Stomach (tissue), 4 donors: ENCODE measurements around the gene OGT.

Experiments
- CTCF ChIP-seq, 7 experiments: fragments of 450-650 bp in 4 of 7; fragments of 200-600 bp in 3 of 7; sonication (generic) in 3 of 7; IDR thresholded peaks; one replicate each; pipeline ENCODE4 v1.5.1; 2016 to 2019; ENCODE audit warnings: antibody characterized with exemption in 7 of 7, control low read depth in 2 of 7, mild to moderate bottlenecking in 1 of 7
- POLR2A ChIP-seq, 4 donors: fragments of 450-650 bp; IDR thresholded peaks; one replicate each; pipeline ENCODE4 v1.6.1; 2016; ENCODE audit warnings: antibody characterized with exemption in 4 of 4, control low read depth in 2 of 4, mild to moderate bottlenecking in 1 of 4, moderate library complexity in 1 of 4
- POLR2AphosphoS5 ChIP-seq, 3 donors: sonication (generic); formaldehyde crosslinking; IDR thresholded peaks; one replicate each; pipeline ENCODE4 v1.6.1; 2016; ENCODE audit warnings: antibody characterized with exemption in 3 of 3

GRCh38 chrX:71579136-71579989 is 46.5 kb downstream of the OGT start:
- TF ChIP-seq POLR2A (IDR thresholded peaks at IDR 0.05) (no peak), CTCF (IDR thresholded peaks at IDR 0.05) (no peak), POLR2AphosphoS5 (IDR thresholded peaks at IDR 0.05) (no peak)
